DND-41 (cell line): Measurements from ENCODE around the gene PIH1D1.
"Not testable (repeated sequence)": the region's sequence is repeated elsewhere in the genome, so short reads cannot be mapped to it uniquely, and the experiment has no call there.

ENCODE experiments used
- ATAC-seq: fragments of 200-7000 bp; cut with Tn5 transposase; 3 replicates; pipeline ENCODE4 v1.9.1; 2021; ENCODE audit warnings: low read depth; ENCODE audit not compliant: insufficient read depth
- DNase-seq: peaks from one replicate; pipeline ENCODE4 v3.0.0-alpha.2; 2020
- H2AFZ ChIP-seq: 2 replicates; pipeline ENCODE4 v1.6.0; 2012; ENCODE audit warnings: low read depth, low read length
- H3K27ac ChIP-seq: 2 replicates; pipeline ENCODE4 v1.5.1; 2012; ENCODE audit warnings: low read length, inconsistent platforms
- H3K27me3 ChIP-seq: fragments of 200-600 bp; sonication (generic); 2 replicates; pipeline ENCODE4 v1.6.0; 2012; ENCODE audit warnings: low read length, mild to moderate bottlenecking, inconsistent platforms; ENCODE audit not compliant: insufficient read depth, poor library complexity
- H3K36me3 ChIP-seq: 2 replicates; pipeline ENCODE4 v1.5.1; 2012; ENCODE audit warnings: low read length, inconsistent platforms; ENCODE audit not compliant: insufficient read depth
- H3K4me1 ChIP-seq: 2 replicates; pipeline ENCODE4 v1.5.1; 2012; ENCODE audit warnings: mild to moderate bottlenecking, low read length; ENCODE audit not compliant: insufficient read depth
- H3K4me2 ChIP-seq: 2 replicates; pipeline ENCODE4 v1.6.0; 2012; ENCODE audit warnings: mild to moderate bottlenecking, moderate library complexity, low read length, inconsistent platforms; ENCODE audit not compliant: insufficient read depth
- H3K4me3 ChIP-seq, 2 experiments: fragments of 200-600 bp in 1 of 2; shearing (Covaris generic) in 1 of 2; 2 replicates each; pipeline ENCODE4 v1.5.1; 2012 to 2016; ENCODE audit warnings: inconsistent platforms in 2 of 2, low read length in 2 of 2, mild to moderate bottlenecking in 2 of 2, low read depth in 1 of 2, moderate library complexity in 1 of 2
- H3K79me2 ChIP-seq: 2 replicates; pipeline ENCODE4 v1.6.0; 2012; ENCODE audit warnings: low read length, inconsistent platforms; ENCODE audit not compliant: insufficient read depth
- H3K9ac ChIP-seq: 2 replicates; pipeline ENCODE4 v1.6.0; 2012; ENCODE audit warnings: low read depth, mild to moderate bottlenecking, inconsistent platforms, low read length, moderate library complexity
- H3K9me3 ChIP-seq: 2 replicates; pipeline ENCODE4 v1.5.1; 2012; ENCODE audit warnings: low read length, moderate library complexity, mild to moderate bottlenecking, inconsistent platforms; ENCODE audit not compliant: insufficient read depth, severe bottlenecking
- H4K20me1 ChIP-seq: 2 replicates; pipeline ENCODE4 v1.6.0; 2012; ENCODE audit warnings: low read length; ENCODE audit not compliant: insufficient read depth
- EZH2 ChIP-seq: IDR thresholded peaks from 3 replicates; pipeline ENCODE4 v1.6.1; 2012; ENCODE audit warnings: borderline replicate concordance, low read depth, mild to moderate bottlenecking, moderate library complexity, low read length, inconsistent platforms; ENCODE audit not compliant: severe bottlenecking
- TF ChIP-seq, protein P1 (sequence below): IDR thresholded peaks from 2 replicates; pipeline ENCODE4 v1.5.1; 2012; ENCODE audit warnings: borderline replicate concordance, low read length, moderate library complexity, mild to moderate bottlenecking; ENCODE audit not compliant: poor library complexity, severe bottlenecking; ENCODE audit errors: extremely low read depth

PIH1D1 gene

DNA sequence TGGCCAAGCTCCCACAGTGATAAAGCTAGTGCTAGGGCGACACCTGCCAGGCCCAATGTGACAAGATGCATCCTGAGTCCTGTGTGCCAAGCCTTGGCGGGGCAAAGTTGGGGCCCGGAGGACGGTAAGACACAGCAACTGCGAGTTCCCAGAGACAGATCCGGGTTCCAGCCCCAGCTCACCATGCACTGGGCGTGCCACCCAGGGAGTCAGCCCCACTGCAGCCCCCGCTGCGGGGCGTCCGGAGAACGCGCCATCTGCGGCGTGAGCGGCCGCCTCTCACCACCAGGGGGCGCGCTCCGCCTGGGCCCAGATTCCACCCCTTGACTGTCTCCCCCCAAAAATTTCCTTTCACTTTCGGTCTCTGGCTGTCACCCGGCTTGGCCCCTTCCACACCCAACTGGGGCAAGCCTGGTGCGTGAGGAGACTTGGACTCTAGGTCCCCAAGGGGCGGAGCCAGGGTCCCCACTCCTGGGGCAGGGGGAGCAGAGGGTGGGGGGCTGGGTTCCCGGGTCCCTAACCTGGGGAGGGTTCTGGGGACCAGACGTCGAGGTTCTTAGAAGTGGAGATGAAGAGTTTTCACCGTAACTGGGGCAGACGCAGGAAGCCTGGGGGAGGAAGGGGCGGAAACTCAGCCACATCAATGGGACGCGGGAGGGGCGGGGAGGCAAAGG lies 22.4 kb upstream of the PIH1D1 start, which contains the start of gene FLT3LG:
TSS of gene FLT3LG (plus strand) at position 348 of the 674 bp plus-strand sequence. CDS start 425 bp downstream, outside the sequence.
- Histone ChIP-seq H3K27me3 (no peaks in the 10 kb centered on the region), H2AFZ (peak within 1 kb of the TSS; percentile 99), H3K4me1 (peaks cover 30% of the 10 kb centered on the region), H3K4me3 (peak within 1 kb of the TSS; percentile 27 to 76; a peak in 3 of 4 replicates), H3K9me3 (no peaks in the 10 kb centered on the region), H3K36me3 (peaks cover 19% of the 10 kb centered on the region), H3K9ac (peak within 1 kb of the TSS; percentile 80), H3K4me2 (peak within 1 kb of the TSS; percentile 98), H3K79me2 (no peaks in the 10 kb centered on the region), H3K27ac (peak within 1 kb of the TSS; percentile 91), H4K20me1 (no peaks in the 10 kb centered on the region)
- TF ChIP-seq EZH2, result no peak
- TF ChIP-seq, protein P1, sequence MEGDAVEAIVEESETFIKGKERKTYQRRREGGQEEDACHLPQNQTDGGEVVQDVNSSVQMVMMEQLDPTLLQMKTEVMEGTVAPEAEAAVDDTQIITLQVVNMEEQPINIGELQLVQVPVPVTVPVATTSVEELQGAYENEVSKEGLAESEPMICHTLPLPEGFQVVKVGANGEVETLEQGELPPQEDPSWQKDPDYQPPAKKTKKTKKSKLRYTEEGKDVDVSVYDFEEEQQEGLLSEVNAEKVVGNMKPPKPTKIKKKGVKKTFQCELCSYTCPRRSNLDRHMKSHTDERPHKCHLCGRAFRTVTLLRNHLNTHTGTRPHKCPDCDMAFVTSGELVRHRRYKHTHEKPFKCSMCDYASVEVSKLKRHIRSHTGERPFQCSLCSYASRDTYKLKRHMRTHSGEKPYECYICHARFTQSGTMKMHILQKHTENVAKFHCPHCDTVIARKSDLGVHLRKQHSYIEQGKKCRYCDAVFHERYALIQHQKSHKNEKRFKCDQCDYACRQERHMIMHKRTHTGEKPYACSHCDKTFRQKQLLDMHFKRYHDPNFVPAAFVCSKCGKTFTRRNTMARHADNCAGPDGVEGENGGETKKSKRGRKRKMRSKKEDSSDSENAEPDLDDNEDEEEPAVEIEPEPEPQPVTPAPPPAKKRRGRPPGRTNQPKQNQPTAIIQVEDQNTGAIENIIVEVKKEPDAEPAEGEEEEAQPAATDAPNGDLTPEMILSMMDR, result peak; percentile 98
- DNase-seq (peak; percentile 99), ATAC-seq (peak; percentile 87)

DNA sequence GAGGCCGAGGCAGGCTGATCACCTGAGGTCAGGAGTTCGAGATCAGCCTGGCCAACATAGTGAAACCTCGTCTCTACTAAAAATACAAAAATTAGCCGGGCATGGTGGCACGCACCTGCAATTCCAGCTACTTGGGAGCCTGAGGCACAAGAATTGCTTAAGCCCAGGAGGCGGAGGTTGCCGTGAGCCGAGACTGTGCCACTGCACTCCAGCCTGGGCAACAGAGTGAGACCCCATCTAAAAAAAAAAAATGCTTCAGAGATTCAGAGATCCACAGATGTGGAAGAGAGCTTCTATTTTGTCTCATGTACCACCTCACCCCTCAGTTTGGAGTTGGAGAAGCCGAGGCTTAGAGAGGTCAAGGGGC lies 21.9 kb upstream of the PIH1D1 start:
- H4K20me1 ChIP-seq, DNase-seq, H3K27me3 ChIP-seq, ATAC-seq, H3K79me2 ChIP-seq, H3K9me3 ChIP-seq: not testable (repeated sequence)
- Histone ChIP-seq H3K4me1 (peaks cover 30% of the 10 kb centered on the region), H3K4me3 (peak overlapping the region; percentile 27 to 76; a peak in 3 of 4 replicates), H3K36me3 (peaks cover 24% of the 10 kb centered on the region), H3K9ac (peak overlapping the region; percentile 80), H3K27ac (peak overlapping the region; percentile 91), H3K4me2 (peak overlapping the region; percentile 98), H2AFZ (peak overlapping the region; percentile 99)

DNA sequence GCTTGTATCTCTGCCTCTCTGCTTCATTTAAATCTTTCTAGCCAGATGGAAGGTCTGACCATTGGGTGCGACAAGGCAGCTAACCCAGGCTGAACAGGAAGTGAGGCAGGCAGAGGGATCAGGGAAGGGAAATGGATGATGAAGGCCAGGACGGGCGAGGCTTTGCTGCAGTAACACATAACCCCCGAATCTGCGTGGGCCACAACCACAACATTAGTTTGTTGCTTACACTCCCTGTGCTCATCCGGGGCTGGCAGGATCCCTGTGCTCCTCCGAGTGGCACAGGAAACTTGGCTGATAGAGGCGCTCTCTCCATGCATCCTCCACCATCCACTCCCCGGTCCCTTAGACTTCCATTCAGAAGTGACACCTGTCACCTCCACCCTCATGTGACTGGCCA lies 21.3 kb upstream of the PIH1D1 start:
- H3K9ac ChIP-seq, result peak overlapping the region; percentile 80
- peak overlapping the region; percentile 98 for H3K4me2 ChIP-seq
- H3K79me2 ChIP-seq, result no peaks in the 10 kb centered on the region
- H3K27me3 ChIP-seq, result no peaks in the 10 kb centered on the region
- DNase-seq, result no peak
- H3K27ac ChIP-seq, result peak overlapping the region; percentile 91
- ATAC-seq, result no peak
- TF ChIP-seq EZH2, result no peak
- TF ChIP-seq, protein P1, result no peak
- H3K9me3 ChIP-seq, result no peaks in the 10 kb centered on the region
- peaks cover 29% of the 10 kb centered on the region for H3K36me3 ChIP-seq
- H2AFZ ChIP-seq, result peak overlapping the region; percentile 99
- peak overlapping the region in 1 of 2 experiments; percentile 76; a peak in 2 of 4 replicates for H3K4me3 ChIP-seq
- H4K20me1 ChIP-seq, result no peaks in the 10 kb centered on the region
- H3K4me1 ChIP-seq, result peaks cover 30% of the 10 kb centered on the region

DNA sequence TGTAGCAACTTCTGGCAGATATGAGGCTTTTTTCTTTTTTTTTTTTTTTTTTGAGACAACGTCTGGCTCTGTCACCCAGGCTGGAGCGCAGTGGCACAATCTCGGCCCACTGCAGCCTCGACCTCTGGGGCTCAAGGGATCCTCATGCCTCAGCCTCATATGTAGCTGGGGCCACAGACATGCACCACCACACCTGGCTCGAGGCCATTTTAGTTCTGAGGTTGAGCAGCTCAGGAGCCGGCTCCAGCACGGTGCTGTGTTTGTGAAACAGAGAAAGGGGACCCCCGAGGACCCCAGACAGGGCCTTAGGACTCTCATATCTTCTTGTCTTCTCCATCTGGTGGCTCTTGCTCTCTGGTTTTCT lies 19.0 kb upstream of the PIH1D1 start:
- Histone ChIP-seq H2AFZ (no peak overlapping the region), H3K9ac (no peak overlapping the region), H3K36me3 (peaks cover 43% of the 10 kb centered on the region), H3K4me2 (no peak overlapping the region), H4K20me1 (no peaks in the 10 kb centered on the region), H3K79me2 (no peaks in the 10 kb centered on the region), H3K27ac (no peak overlapping the region), H3K9me3 (no peaks in the 10 kb centered on the region), H3K27me3 (no peaks in the 10 kb centered on the region), H3K4me1 (peaks cover 30% of the 10 kb centered on the region), H3K4me3 (no peak overlapping the region)
- ATAC-seq, result no peak
- TF ChIP-seq EZH2, result no peak
- TF ChIP-seq, protein P1, result no peak
- no peak for DNase-seq
